Activated CD8-positive, alpha-beta T cell treated with anti-CD3 and anti-CD28 coated beads for 36 hours (primary cell): ENCODE data around the gene ZNF281. TPM values are rescaled to one million over a fixed set of nuclear protein-coding genes. Genes with fewer than 3 reads are reported as not detected.
A peak's percentile ranks its signal among the peaks of the same experiment; 100 is the strongest.
"Not testable (repeated sequence)": the region's sequence is repeated elsewhere in the genome, so short reads cannot be mapped to it uniquely, and the experiment has no call there.

ENCODE experiments used
- ATAC-seq: fragments of 200-7000 bp; cut with Tn5 transposase; one replicate; pipeline ENCODE4 v1.10.0; 2021; ENCODE audit warnings: mild to moderate bottlenecking, moderate library complexity
- CTCF ChIA-PET: fragments of 350-600 bp; sonication (Branson Sonifier 250); formaldehyde crosslinking; loops from one replicate; lab custom pipeline; 2021; ENCODE audit warnings: antibody characterized with exemption; lab: Charles Lee
- POLR2A ChIA-PET: fragments of 350-600 bp; sonication (Branson Sonifier 250); formaldehyde crosslinking; loops from one replicate; lab custom pipeline; 2021; ENCODE audit warnings: antibody characterized with exemption; lab: Charles Lee
- DNase-seq: peaks from one replicate; pipeline ENCODE4 v3.0.0-alpha.2; 2020
- H3K27ac Mint-ChIP-seq: one replicate; pipeline ENCODE4 v1.8.0; 2021; ENCODE audit warnings: mild to moderate bottlenecking, mixed read lengths
- H3K27me3 Mint-ChIP-seq: one replicate; pipeline ENCODE4 v1.8.0; 2021; ENCODE audit warnings: mixed read lengths
- H3K36me3 Mint-ChIP-seq: one replicate; pipeline ENCODE4 v1.8.0; 2021; ENCODE audit warnings: low read depth, mixed read lengths
- H3K4me1 Mint-ChIP-seq: one replicate; pipeline ENCODE4 v1.8.0; 2021; ENCODE audit warnings: low read depth, mixed read lengths
- H3K4me3 Mint-ChIP-seq: one replicate; pipeline ENCODE4 v1.8.0; 2021; ENCODE audit warnings: mild to moderate bottlenecking, moderate library complexity, mixed read lengths
- H3K9me3 Mint-ChIP-seq: one replicate; pipeline ENCODE4 v1.8.0; 2021; ENCODE audit warnings: mixed read lengths
- intact Hi-C: fragments of 100-400 bp; cut with micrococcal nuclease; formaldehyde crosslinking; loops from one replicate; pipeline ENCODE4 v1.10.0; 2022
- total RNA-seq, 2 experiments: library from RNA; stranded (reverse); gene quantifications; one replicate each; pipeline ENCODE4 v1.2.3, GENCODE V29; 2021
- TF ChIP-seq, protein P1 (sequence below): fragments of 200-600 bp; IDR thresholded peaks from one replicate; pipeline ENCODE4 v1.8.0; 2022; ENCODE audit warnings: antibody characterized with exemption, mild to moderate bottlenecking

Gene ZNF281
- total RNA-seq, 2 experiments from 2014 or later = 12.0 to 12.2 TPM

DNA sequence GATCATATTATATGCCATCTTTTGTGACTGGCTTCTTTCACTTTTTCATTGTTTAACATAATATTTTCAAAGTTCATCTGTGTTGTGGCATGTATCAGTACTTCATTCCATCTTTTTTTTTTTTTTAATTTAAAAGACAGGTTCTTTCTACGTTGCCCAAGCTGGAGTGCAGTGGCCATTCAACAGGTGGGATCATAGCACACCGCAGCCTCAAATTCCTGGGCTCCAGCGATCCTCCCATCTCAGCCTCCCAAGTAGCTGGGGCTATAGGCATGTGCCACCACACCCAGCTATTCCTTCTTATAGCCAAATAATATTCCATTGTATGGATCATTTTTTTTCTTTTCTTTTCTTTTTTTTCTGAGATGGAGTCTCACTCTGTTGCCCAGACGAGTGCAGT lies 34.6 kb upstream of the ZNF281 start:
- no peak overlapping the region for H3K4me3 Mint-ChIP-seq
- H3K27ac Mint-ChIP-seq = no peak overlapping the region
- H3K4me1 Mint-ChIP-seq = peaks cover 29% of the 10 kb centered on the region
- H3K9me3 Mint-ChIP-seq = no peaks in the 10 kb centered on the region
- TF ChIP-seq, protein P1, sequence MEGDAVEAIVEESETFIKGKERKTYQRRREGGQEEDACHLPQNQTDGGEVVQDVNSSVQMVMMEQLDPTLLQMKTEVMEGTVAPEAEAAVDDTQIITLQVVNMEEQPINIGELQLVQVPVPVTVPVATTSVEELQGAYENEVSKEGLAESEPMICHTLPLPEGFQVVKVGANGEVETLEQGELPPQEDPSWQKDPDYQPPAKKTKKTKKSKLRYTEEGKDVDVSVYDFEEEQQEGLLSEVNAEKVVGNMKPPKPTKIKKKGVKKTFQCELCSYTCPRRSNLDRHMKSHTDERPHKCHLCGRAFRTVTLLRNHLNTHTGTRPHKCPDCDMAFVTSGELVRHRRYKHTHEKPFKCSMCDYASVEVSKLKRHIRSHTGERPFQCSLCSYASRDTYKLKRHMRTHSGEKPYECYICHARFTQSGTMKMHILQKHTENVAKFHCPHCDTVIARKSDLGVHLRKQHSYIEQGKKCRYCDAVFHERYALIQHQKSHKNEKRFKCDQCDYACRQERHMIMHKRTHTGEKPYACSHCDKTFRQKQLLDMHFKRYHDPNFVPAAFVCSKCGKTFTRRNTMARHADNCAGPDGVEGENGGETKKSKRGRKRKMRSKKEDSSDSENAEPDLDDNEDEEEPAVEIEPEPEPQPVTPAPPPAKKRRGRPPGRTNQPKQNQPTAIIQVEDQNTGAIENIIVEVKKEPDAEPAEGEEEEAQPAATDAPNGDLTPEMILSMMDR = no peak
- peaks cover 2% of the 10 kb centered on the region for H3K36me3 Mint-ChIP-seq
- ATAC-seq (no peak), DNase-seq (no peak)
- ChIA-PET CTCF (no interaction called here), POLR2A (no interaction called here)
- H3K27me3 Mint-ChIP-seq = no peaks in the 10 kb centered on the region
- intact Hi-C loops = no loop called here

DNA sequence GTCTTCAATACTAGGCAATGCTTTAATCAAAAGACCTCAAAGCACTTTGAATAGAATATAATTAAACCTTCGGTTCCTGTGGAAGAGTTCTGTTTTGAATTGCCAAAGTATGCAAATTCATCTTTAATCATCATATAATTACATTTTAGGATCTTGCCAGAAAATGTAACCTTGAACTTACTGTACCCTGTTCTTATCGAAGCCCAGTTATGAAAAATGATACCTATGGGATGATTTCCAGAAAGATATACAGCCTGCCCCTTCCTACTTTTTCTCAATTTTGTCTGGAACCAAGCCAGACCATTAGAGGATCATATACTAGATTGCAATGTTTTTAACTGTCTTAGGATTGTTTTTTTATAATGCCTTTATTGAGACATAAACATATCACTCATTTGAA lies 34.0 kb upstream of the ZNF281 start:
- peaks cover 32% of the 10 kb centered on the region for H3K4me1 Mint-ChIP-seq
- ChIA-PET CTCF (no interaction called here), POLR2A (no interaction called here)
- no peaks in the 10 kb centered on the region for H3K9me3 Mint-ChIP-seq
- H3K27ac Mint-ChIP-seq = no peak overlapping the region
- H3K36me3 Mint-ChIP-seq = peaks cover 2% of the 10 kb centered on the region
- H3K27me3 Mint-ChIP-seq = no peaks in the 10 kb centered on the region
- ATAC-seq (no peak), DNase-seq (no peak)
- intact Hi-C loops = no loop called here
- TF ChIP-seq, protein P1 = no peak
- H3K4me3 Mint-ChIP-seq = no peak overlapping the region

DNA sequence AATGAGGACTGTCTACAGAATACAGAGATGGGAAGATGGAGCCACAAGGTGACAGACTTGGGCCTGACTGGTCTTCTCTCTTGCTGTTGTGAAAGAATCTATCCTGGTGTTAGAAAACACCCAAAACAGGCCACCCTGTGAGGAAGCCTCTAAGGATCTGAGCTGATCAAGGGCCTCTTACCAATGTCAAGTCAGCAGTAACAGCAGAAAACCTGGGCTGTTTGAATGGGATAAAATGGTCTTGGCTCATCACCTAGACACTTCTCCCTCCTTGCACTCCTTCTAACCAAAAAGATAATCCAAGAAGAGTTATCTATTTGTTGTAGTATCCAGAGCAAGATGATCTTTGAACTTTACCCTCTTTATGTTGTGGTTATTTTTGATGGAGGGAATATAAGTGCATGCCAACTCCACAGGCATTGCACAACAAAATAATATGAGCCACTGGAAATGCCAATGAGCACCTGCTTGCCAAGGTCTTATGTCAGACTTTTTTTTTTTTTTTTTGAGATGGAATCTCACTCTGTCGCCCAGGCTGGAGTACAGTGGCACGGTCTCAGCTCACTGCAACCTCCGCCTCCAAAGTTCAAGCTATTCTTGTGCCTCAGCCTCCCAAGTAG lies 32.8 kb upstream of the ZNF281 start:
- Mint-ChIP-seq H3K4me3 (no peak overlapping the region), H3K27me3 (no peaks in the 10 kb centered on the region), H3K36me3 (no peaks in the 10 kb centered on the region), H3K27ac (no peak overlapping the region), H3K4me1 (peaks cover 27% of the 10 kb centered on the region), H3K9me3 (no peaks in the 10 kb centered on the region)
- ChIA-PET POLR2A (no interaction called here), CTCF (no interaction called here)
- ATAC-seq (no peak), DNase-seq (no peak)
- intact Hi-C loops = no loop called here
- TF ChIP-seq, protein P1 = no peak

DNA sequence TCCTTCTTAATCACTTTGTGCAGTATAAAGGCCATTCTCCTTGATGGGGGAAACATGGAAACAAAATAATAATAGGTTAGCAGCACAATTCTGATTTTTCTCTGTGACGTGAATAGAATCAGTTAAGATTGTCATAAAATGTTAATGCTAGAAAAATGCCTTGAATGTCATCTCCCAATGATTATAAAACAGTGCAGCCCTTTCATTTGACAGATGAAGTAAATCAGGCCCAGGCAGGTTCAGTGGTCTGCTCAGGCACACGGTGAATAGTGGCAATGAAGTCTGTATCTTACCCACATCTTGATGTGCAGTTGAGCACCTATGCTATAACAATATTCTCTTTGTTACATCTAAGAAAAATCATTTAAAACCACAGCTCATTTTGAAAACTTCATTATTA lies 32.2 kb upstream of the ZNF281 start:
- Mint-ChIP-seq H3K27ac (no peak overlapping the region), H3K36me3 (no peaks in the 10 kb centered on the region), H3K4me3 (no peak overlapping the region), H3K4me1 (peaks cover 33% of the 10 kb centered on the region), H3K27me3 (no peaks in the 10 kb centered on the region), H3K9me3 (no peaks in the 10 kb centered on the region)
- POLR2A ChIA-PET = no interaction called here
- ATAC-seq = no peak
- TF ChIP-seq, protein P1 = no peak
- CTCF ChIA-PET = no interaction called here
- DNase-seq = no peak
- intact Hi-C loops = no loop called here

DNA sequence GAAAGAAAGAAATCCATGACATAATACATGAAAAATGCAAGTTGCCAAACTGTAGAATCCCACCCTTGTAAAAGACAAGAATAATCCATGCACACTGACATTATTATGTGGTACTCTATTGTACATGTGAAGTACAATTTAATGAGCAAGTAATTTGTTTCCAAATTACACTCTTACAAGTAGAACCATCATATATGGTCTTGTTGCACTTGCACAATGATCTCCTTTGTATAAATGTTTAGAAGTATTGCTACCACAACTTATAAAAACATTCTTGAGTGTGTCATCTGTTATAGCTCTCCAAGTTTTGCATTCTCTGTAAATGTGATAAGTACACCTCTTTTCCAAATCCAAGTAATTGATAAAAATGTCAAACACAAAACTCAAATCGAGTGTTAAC lies 29.1 kb upstream of the ZNF281 start:
- TF ChIP-seq, protein P1 = no peak
- Mint-ChIP-seq H3K27me3 (no peaks in the 10 kb centered on the region), H3K9me3 (no peaks in the 10 kb centered on the region), H3K4me3 (no peak overlapping the region), H3K36me3 (no peaks in the 10 kb centered on the region), H3K27ac (no peak overlapping the region), H3K4me1 (peaks cover 20% of the 10 kb centered on the region)
- DNase-seq (no peak), ATAC-seq (no peak)
- ChIA-PET POLR2A (no interaction called here), CTCF (interaction anchor here (0.6 kb wide), 1 partner anchor 10 kb away, joined by 3 read pairs; no protein-coding TSS in a partner anchor)
- intact Hi-C loops = no loop called here

DNA sequence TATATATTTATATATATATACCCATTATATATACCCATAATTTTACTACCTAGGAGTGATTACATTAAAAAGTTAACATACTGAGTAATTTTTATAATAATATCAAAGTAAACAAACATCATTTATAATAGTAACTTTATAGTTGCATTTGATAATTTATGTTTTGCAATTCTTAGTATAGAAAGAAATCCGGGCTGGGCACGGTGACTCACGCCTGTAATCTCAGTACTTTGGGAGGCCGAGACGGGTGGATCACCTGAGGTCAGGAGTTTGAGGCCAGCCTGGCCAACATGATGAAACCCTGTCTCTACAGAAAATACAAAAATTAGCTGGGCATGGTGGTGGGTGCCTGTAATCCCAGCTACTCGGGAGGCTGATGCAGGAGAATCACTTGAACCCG lies 28.6 kb upstream of the ZNF281 start:
- POLR2A ChIA-PET, H3K9me3 Mint-ChIP-seq, H3K27ac Mint-ChIP-seq, H3K4me3 Mint-ChIP-seq, H3K36me3 Mint-ChIP-seq, H3K27me3 Mint-ChIP-seq, ATAC-seq, intact Hi-C loops: not testable (repeated sequence)
- H3K4me1 Mint-ChIP-seq = peaks cover 20% of the 10 kb centered on the region
- peak; percentile 32 for DNase-seq
- CTCF ChIA-PET = interaction anchor here (0.6 to 1.1 kb wide), 3 partner anchors 10 to 132 kb away, joined by 3 read pairs; no protein-coding TSS in a partner anchor
